SK-N-SH treated with all-trans-retinoic acid at 6 μM for 48 hours (cell line): ENCODE measurements around the gene SEMA6B.

Experiments
- ATAC-seq: fragments of 200-7000 bp; cut with Tn5 transposase; 3 replicates; pipeline ENCODE4 v1.9.1; 2020; ENCODE audit warnings: mild to moderate bottlenecking, moderate library complexity
- ARNTL ChIP-seq: fragments of 450-650 bp; formaldehyde crosslinking; IDR thresholded peaks from 2 replicates; pipeline ENCODE4 v1.5.0; 2020; ENCODE audit warnings: low read depth, mild to moderate bottlenecking, moderate library complexity, borderline replicate concordance
- BACH2 ChIP-seq: fragments of 250-450 bp; sonication (Bioruptor Pico); IDR thresholded peaks from 2 replicates; pipeline ENCODE4 v1.9.0; 2021; ENCODE audit warnings: mild to moderate bottlenecking, borderline replicate concordance
- CREB5 ChIP-seq: fragments of 250-450 bp; sonication (Bioruptor Pico); IDR thresholded peaks from 2 replicates; pipeline ENCODE4 v1.5.1; 2020; ENCODE audit warnings: low read depth, mild to moderate bottlenecking, moderate library complexity
- CSDC2 ChIP-seq: fragments of 250-450 bp; sonication (Bioruptor Pico); IDR thresholded peaks from 2 replicates; pipeline ENCODE4 v1.5.0; 2020; ENCODE audit warnings: mild to moderate bottlenecking, moderate library complexity
- CSRNP3 ChIP-seq: fragments of 250-450 bp; sonication (Bioruptor Pico); IDR thresholded peaks from 2 replicates; pipeline ENCODE4 v1.5.1; 2021; ENCODE audit warnings: mild to moderate bottlenecking, moderate library complexity
- ESRRG ChIP-seq: fragments of 250-450 bp; sonication (Bioruptor Pico); IDR thresholded peaks from 2 replicates; pipeline ENCODE4 v1.6.1; 2021; ENCODE audit warnings: mild to moderate bottlenecking
- GLIS3 ChIP-seq: fragments of 250-450 bp; sonication (Bioruptor Pico); IDR thresholded peaks from 2 replicates; pipeline ENCODE4 v1.5.0; 2020; ENCODE audit warnings: mild to moderate bottlenecking, moderate library complexity
- ISL1 ChIP-seq: fragments of 250-450 bp; sonication (Bioruptor Pico); IDR thresholded peaks from 2 replicates; pipeline ENCODE4 v2.1.2; 2022; ENCODE audit warnings: mild to moderate bottlenecking, moderate library complexity
- OSR1 ChIP-seq: fragments of 250-450 bp; sonication (Bioruptor Pico); IDR thresholded peaks from 2 replicates; pipeline ENCODE4 v1.8.0; 2022; ENCODE audit warnings: moderate library complexity, mild to moderate bottlenecking, inconsistent platforms
- PATZ1 ChIP-seq: fragments of 250-450 bp; sonication (Bioruptor Pico); IDR thresholded peaks from 2 replicates; pipeline ENCODE4 v1.8.0; 2020; ENCODE audit warnings: mild to moderate bottlenecking, moderate library complexity, borderline replicate concordance
- POU6F1 ChIP-seq: fragments of 250-450 bp; sonication (Bioruptor Pico); IDR thresholded peaks from 2 replicates; pipeline ENCODE4 v1.8.0; 2021; ENCODE audit warnings: low read depth, mild to moderate bottlenecking, moderate library complexity, borderline replicate concordance
- RARB ChIP-seq: fragments of 250-450 bp; sonication (Bioruptor Pico); IDR thresholded peaks from 2 replicates; pipeline ENCODE4 v1.8.0; 2021; ENCODE audit warnings: mild to moderate bottlenecking, moderate library complexity
- SNAI2 ChIP-seq: fragments of 250-450 bp; sonication (Bioruptor Pico); IDR thresholded peaks from 2 replicates; pipeline ENCODE4 v1.5.0; 2020; ENCODE audit warnings: mild to moderate bottlenecking, moderate library complexity
- TOX ChIP-seq: fragments of 250-450 bp; sonication (Bioruptor Pico); IDR thresholded peaks from 2 replicates; pipeline ENCODE4 v1.8.0; 2021; ENCODE audit warnings: mild to moderate bottlenecking, moderate library complexity, borderline replicate concordance
- TSHZ2 ChIP-seq: fragments of 250-450 bp; sonication (Bioruptor Pico); IDR thresholded peaks from 2 replicates; pipeline ENCODE4 v1.5.0; 2020; ENCODE audit warnings: mild to moderate bottlenecking, moderate library complexity
- ZC3H10 ChIP-seq: fragments of 250-450 bp; sonication (Bioruptor Pico); IDR thresholded peaks from 2 replicates; pipeline ENCODE4 v1.5.1; 2021; ENCODE audit warnings: mild to moderate bottlenecking, moderate library complexity
- ZFP3 ChIP-seq: fragments of 250-450 bp; sonication (Bioruptor Pico); IDR thresholded peaks from 2 replicates; pipeline ENCODE4 v1.5.0; 2020; ENCODE audit warnings: mild to moderate bottlenecking, moderate library complexity
- ZFP30 ChIP-seq: fragments of 450-650 bp; formaldehyde crosslinking; IDR thresholded peaks from 2 replicates; pipeline ENCODE4 v1.5.0; 2022; ENCODE audit warnings: mild to moderate bottlenecking, moderate library complexity
- ZNF565 ChIP-seq: fragments of 450-650 bp; formaldehyde crosslinking; conservative IDR thresholded peaks from 2 replicates; pipeline ENCODE4 v1.5.0; 2020; ENCODE audit warnings: low read depth, mild to moderate bottlenecking, moderate library complexity
- ZNF70 ChIP-seq: fragments of 450-650 bp; formaldehyde crosslinking; IDR thresholded peaks from 2 replicates; pipeline ENCODE4 v1.5.0; 2020; ENCODE audit warnings: mild to moderate bottlenecking, moderate library complexity

Gene SEMA6B

GRCh38 chr19:4518345-4519171 is 40.9 kb downstream of the SEMA6B start, which contains the start of gene PLIN4 (continued):
- TF ChIP-seq GLIS3 (no peak), TSHZ2 (no peak), RARB (no peak), ARNTL (CRISPR knock-in tag) (no peak), ZFP3 (CRISPR knock-in tag) (no peak)

- TF ChIP-seq ISL1 (CRISPR knock-in tag) (no peak), ZFP30 (CRISPR knock-in tag) (no peak), POU6F1 (no peak), ARNTL (CRISPR knock-in tag) (no peak), SNAI2 (CRISPR knock-in tag) (no peak), PATZ1 (no peak), ZC3H10 (CRISPR knock-in tag) (no peak), ZFP3 (CRISPR knock-in tag) (no peak), ZNF70 (CRISPR knock-in tag) (no peak), BACH2 (CRISPR knock-in tag) (no peak), ESRRG (CRISPR knock-in tag) (no peak), TOX (CRISPR knock-in tag) (no peak), CSDC2 (CRISPR knock-in tag) (no peak)
- ATAC-seq: no peak
These were observed 41.9 kb downstream of the SEMA6B start for GRCh38 chr19:4517451-4518057.

- TF ChIP-seq GLIS3 (no peak), TOX (CRISPR knock-in tag) (no peak), PATZ1 (no peak), ISL1 (CRISPR knock-in tag) (no peak), CSRNP3 (no peak), SNAI2 (CRISPR knock-in tag) (no peak), ZFP30 (CRISPR knock-in tag) (no peak), RARB (no peak), CREB5 (CRISPR knock-in tag) (no peak), OSR1 (no peak), ZNF565 (CRISPR knock-in tag) (no peak), POU6F1 (no peak)
- ATAC-seq: no peak; the same call in 2 of the 3 replicates
These were observed 42.6 kb downstream of the SEMA6B start for GRCh38 chr19:4516939-4517300.
